Measurements from ENCODE around the gene GAGE10. TPM values are rescaled to one million over a fixed set of nuclear protein-coding genes. Genes with fewer than 3 reads are reported as not detected.
"Not testable (repeated sequence)": the region's sequence is repeated elsewhere in the genome, so short reads cannot be mapped to it uniquely, and the experiment has no call there.

The GAGE10 gene
- total RNA-seq, 2 donors from 2014 or later: not detected

- not testable (repeated sequence) for H3K36me3 Mint-ChIP-seq; H3K27ac Mint-ChIP-seq; DNase-seq (ENCODE audit: low spot score in 2 of 2); H3K9me3 Mint-ChIP-seq; ATAC-seq
These were observed 42.7 kb downstream of the GAGE10 start for GRCh38 chrX:49346150-49346549.

Other genes starting within 250 kb of the GAGE10 start
- gene CCDC120, start 244.6 kb upstream of the GAGE10 start, total RNA-seq: 1 to 10 TPM; 4.5 to 5.7 TPM
- 10 to 100 TPM; 10.9 to 40.9 TPM for gene PRAF2, start 229.6 kb upstream of the GAGE10 start, total RNA-seq
- gene WDR45, start 223.8 kb upstream of the GAGE10 start, total RNA-seq: 10 to 100 TPM; 24.6 to 57.5 TPM
- 10 to 100 TPM; 15.6 to 24.5 TPM for gene GPKOW, start 179.9 kb upstream of the GAGE10 start, total RNA-seq
- 1 to 10 TPM; 1.2 to 3.6 TPM for gene MAGIX, start 140.9 kb upstream of the GAGE10 start, total RNA-seq
- 100 to 1,000 TPM; 142 to 169 TPM for gene PLP2, start 131.7 kb upstream of the GAGE10 start, total RNA-seq
- gene PRICKLE3, start 117.3 kb upstream of the GAGE10 start, total RNA-seq: 10 to 100 TPM; 22.8 to 27.3 TPM
- 10 to 100 TPM; 11.2 to 69.3 TPM for gene SYP, start 103.5 kb upstream of the GAGE10 start, total RNA-seq
- gene CACNA1F, start 70.3 kb upstream of the GAGE10 start, total RNA-seq: 1 to 10 TPM; 1.7 to 2.6 TPM
- 10 to 100 TPM; 18.3 to 26.4 TPM for gene CCDC22, start 68.2 kb upstream of the GAGE10 start, total RNA-seq
- 10 to 100 TPM in 1 of 2 donors, 1 to 10 TPM in 1; 5.4 to 24.3 TPM for gene FOXP3, start 38.9 kb upstream of the GAGE10 start, total RNA-seq
- gene PPP1R3F, start 33.9 kb upstream of the GAGE10 start, total RNA-seq: 1 to 10 TPM; 4.2 to 5.3 TPM
- not detected for gene GAGE12J, start 18.4 kb downstream of the GAGE10 start, total RNA-seq
- not detected for gene GAGE13, start 27.9 kb downstream of the GAGE10 start, total RNA-seq
- not detected for gene GAGE12C, start 228.5 kb downstream of the GAGE10 start, total RNA-seq
- gene GAGE12D, start 238.1 kb downstream of the GAGE10 start, total RNA-seq: not detected
- not detected for gene GAGE12E, start 247.6 kb downstream of the GAGE10 start, total RNA-seq

All from activated naive CD4-positive, alpha-beta T cell treated with anti-CD3 and anti-CD28 coated beads, Interleukin-2, amount 50 U/mL, for 72 hours (primary cell).